ENCODE results near the gene UGGT1.

DNA sequence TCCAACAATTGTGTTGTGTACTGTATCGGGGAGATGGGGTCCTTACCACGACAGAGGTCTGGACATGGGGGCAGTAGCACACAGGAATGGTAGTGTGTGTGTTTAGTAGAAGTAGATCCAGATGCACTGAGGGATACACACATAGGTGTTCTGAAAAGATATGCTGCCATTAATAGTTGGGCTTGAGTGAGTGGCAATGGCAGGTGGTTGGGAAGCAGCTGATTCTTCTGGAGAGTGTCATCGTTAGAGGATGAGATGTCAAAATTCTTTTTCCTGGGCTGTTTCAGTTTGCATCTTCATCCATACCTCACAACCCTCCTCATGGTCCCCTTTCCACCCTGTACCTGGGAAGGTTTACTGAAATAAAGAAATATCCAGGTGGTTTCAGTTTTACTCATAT is 66.6 kb downstream of the UGGT1 start:
- TF ChIP-seq, protein P1, sequence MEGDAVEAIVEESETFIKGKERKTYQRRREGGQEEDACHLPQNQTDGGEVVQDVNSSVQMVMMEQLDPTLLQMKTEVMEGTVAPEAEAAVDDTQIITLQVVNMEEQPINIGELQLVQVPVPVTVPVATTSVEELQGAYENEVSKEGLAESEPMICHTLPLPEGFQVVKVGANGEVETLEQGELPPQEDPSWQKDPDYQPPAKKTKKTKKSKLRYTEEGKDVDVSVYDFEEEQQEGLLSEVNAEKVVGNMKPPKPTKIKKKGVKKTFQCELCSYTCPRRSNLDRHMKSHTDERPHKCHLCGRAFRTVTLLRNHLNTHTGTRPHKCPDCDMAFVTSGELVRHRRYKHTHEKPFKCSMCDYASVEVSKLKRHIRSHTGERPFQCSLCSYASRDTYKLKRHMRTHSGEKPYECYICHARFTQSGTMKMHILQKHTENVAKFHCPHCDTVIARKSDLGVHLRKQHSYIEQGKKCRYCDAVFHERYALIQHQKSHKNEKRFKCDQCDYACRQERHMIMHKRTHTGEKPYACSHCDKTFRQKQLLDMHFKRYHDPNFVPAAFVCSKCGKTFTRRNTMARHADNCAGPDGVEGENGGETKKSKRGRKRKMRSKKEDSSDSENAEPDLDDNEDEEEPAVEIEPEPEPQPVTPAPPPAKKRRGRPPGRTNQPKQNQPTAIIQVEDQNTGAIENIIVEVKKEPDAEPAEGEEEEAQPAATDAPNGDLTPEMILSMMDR (IDR thresholded peaks at IDR 0.05) = no peak
- TF ChIP-seq, protein P2, sequence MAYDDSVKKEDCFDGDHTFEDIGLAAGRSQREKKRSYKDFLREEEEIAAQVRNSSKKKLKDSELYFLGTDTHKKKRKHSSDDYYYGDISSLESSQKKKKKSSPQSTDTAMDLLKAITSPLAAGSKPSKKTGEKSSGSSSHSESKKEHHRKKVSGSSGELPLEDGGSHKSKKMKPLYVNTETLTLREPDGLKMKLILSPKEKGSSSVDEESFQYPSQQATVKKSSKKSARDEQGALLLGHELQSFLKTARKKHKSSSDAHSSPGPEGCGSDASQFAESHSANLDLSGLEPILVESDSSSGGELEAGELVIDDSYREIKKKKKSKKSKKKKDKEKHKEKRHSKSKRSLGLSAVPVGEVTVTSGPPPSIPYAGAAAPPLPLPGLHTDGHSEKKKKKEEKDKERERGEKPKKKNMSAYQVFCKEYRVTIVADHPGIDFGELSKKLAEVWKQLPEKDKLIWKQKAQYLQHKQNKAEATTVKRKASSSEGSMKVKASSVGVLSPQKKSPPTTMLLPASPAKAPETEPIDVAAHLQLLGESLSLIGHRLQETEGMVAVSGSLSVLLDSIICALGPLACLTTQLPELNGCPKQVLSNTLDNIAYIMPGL (CRISPR knock-in tag; IDR thresholded peaks at IDR 0.05; ENCODE audit: borderline replicate concordance) = no peak
- TF ChIP-seq MAX (IDR thresholded peaks at IDR 0.05) = no peak
- no peak for TF ChIP-seq CBX2 (IDR thresholded peaks at IDR 0.05; ENCODE audit: borderline replicate concordance, low read depth)
- no peak for TF ChIP-seq RFX5 (IDR thresholded peaks at IDR 0.05)
- TF ChIP-seq RAD21 (conservative IDR thresholded peaks at IDR 0.05 in 1 of 2, IDR thresholded peaks at IDR 0.05 in 1 of 2) = no peak
- no peak for TF ChIP-seq MYC (IDR thresholded peaks at IDR 0.05; ENCODE audit: borderline replicate concordance, low read length)
- no peak for TF ChIP-seq RCOR1 (IDR thresholded peaks at IDR 0.05; ENCODE audit: low read depth, low read length)
- TF ChIP-seq ZSCAN20 (CRISPR knock-in tag; IDR thresholded peaks at IDR 0.05) = no peak
- TF ChIP-seq HDAC2 (IDR thresholded peaks at IDR 0.05) = no peak
- TF ChIP-seq MAZ (IDR thresholded peaks at IDR 0.05; ENCODE audit: borderline replicate concordance, low read depth, low read length) = no peak
- no peak for TF ChIP-seq SMC3 (IDR thresholded peaks at IDR 0.05)
- TF ChIP-seq POLR2A (IDR thresholded peaks at IDR 0.05; ENCODE audit: low read length) = no peak

Measured in A549 (cell line).